Kidney epithelial cell (primary cell): ENCODE measurements around the gene P4HB. TPM values are rescaled to one million over a fixed set of nuclear protein-coding genes. Genes with fewer than 3 reads are reported as not detected.

ENCODE experiments used
- DNase-seq: peaks from one replicate; pipeline ENCODE4 v3.0.0-alpha.2; 2010; ENCODE audit warnings: low read depth
- H3K27me3 ChIP-seq: 2 replicates; pipeline ENCODE4 v1.6.0; 2011; ENCODE audit warnings: low read length; ENCODE audit not compliant: control insufficient read depth, insufficient read depth
- H3K36me3 ChIP-seq: 2 replicates; pipeline ENCODE4 v1.5.1; 2011; ENCODE audit warnings: low read length; ENCODE audit not compliant: control insufficient read depth, insufficient read depth
- H3K4me3 ChIP-seq: 2 replicates; pipeline ENCODE4 v1.5.1; 2011; ENCODE audit warnings: low read depth, mild to moderate bottlenecking, control low read depth, low read length
- CTCF ChIP-seq: IDR thresholded peaks from 2 replicates; pipeline ENCODE4 v1.5.1; 2011; ENCODE audit warnings: mild to moderate bottlenecking, moderate library complexity, low read length, control low read depth, inconsistent platforms; ENCODE audit not compliant: insufficient read depth, poor library complexity, severe bottlenecking
- total RNA-seq: library from RNA; depleted of rRNA; stranded (reverse); fragments of >200 nt; gene quantifications from 2 replicates; pipeline ENCODE4 v1.2.3, GENCODE V29; 2015

P4HB gene
- total RNA-seq, 1 donor from 2014 or later, result 870 TPM

DNA sequence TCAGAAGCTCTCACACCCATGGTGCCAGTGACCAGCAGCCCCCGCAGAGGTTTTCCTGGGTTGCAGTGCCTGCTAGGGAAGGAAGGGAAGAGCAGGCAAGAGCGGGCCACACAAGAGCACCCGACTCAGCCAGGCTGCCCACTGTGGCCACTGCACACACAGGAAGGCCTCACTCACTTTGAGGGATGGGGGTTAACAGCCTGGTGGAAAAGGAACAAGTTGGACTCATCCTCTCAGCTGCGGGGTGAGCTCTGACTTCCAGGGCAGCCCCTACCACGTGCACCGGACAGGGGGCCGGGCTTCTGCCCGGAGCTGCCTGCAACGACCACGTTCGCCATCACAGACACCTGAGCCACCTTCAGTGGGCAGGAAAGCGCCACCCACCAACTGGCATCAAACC lies 8.1 kb downstream of the P4HB start:
- Histone ChIP-seq H3K36me3 (peaks cover 6% of the 10 kb centered on the region), H3K27me3 (no peaks in the 10 kb centered on the region), H3K4me3 (no peak overlapping the region)
- no peak for TF ChIP-seq CTCF
- no peak for DNase-seq

- no peak overlapping the region for H3K4me3 ChIP-seq
- H3K27me3 ChIP-seq, result no peaks in the 10 kb centered on the region
- peaks cover 6% of the 10 kb centered on the region for H3K36me3 ChIP-seq
- no peak for DNase-seq
- TF ChIP-seq CTCF, result no peak
Measured at GRCh38 chr17:81851423-81851822, 8.9 kb downstream of the P4HB start.

DNA sequence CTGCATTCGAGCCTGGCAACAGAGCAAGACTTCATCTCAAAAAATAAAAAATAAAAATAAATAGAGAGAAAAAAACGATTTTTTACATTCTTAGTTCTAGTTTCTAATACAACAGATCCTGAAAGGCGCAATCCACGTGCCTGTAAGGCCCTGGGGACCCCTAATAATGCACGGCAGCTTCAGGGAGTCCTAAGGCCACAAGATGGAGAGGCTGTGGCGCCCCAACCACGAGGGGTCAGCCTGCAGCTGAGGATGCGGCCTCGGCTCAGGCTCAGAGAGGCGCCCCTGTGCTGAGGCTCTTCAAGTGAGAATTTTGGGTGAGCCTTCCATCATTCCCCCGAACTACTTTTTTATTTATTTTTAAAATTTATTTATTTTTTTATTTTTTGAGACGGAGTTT lies 10.9 kb downstream of the P4HB start:
- no peak for DNase-seq
- Histone ChIP-seq H3K4me3 (no peak overlapping the region), H3K27me3 (no peaks in the 10 kb centered on the region), H3K36me3 (peaks cover 2% of the 10 kb centered on the region)
- no peak for TF ChIP-seq CTCF

DNA sequence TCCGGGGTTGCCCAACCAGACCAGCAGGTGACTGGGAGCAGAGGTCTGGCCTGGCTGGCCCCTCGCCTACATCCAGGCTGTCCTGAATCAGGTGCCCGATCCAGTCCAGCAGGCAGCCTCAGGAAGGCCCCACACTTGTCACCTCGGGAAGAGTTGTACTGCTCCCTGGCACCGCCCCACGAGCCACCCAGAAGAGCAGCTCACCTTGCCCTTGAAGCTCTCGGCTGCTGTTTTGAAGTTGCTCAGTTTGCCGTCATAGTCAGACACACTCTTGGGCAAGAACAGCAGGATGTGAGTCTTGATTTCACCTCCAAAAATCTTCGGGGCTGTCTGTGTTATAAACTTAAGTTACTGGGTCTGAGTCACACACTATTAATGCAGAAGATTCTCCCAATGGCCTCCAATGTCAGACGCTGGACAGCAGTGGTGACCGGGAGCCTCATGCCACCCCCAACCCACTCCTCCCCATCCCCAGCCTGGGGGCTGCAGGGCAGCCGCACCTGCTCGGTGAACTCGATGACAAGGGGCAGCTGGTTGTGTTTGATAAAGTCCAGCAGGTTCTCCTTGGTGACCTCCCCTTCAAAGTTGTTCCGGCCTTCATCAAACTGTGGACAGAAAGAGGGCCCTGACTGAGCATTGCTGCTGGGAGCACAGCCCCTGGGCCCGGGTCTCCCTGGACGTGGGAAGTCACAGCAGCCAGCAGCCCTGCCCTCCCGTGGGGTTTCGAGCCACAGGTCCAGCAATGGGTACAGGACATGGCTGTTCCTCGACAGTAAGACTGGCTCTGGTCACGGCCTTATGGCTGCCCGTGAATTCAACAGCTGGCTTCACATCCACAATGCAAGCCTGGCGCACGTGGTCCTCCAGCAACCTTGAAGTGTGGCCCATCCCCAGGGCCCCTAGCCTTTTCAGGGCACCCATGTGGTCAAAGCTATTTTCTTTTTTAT lies 13.3 kb downstream of the P4HB start:
- TF ChIP-seq CTCF, result no peak
- H3K36me3 ChIP-seq, result no peaks in the 10 kb centered on the region
- H3K4me3 ChIP-seq, result no peak overlapping the region
- no peak for DNase-seq
- H3K27me3 ChIP-seq, result no peaks in the 10 kb centered on the region

DNA sequence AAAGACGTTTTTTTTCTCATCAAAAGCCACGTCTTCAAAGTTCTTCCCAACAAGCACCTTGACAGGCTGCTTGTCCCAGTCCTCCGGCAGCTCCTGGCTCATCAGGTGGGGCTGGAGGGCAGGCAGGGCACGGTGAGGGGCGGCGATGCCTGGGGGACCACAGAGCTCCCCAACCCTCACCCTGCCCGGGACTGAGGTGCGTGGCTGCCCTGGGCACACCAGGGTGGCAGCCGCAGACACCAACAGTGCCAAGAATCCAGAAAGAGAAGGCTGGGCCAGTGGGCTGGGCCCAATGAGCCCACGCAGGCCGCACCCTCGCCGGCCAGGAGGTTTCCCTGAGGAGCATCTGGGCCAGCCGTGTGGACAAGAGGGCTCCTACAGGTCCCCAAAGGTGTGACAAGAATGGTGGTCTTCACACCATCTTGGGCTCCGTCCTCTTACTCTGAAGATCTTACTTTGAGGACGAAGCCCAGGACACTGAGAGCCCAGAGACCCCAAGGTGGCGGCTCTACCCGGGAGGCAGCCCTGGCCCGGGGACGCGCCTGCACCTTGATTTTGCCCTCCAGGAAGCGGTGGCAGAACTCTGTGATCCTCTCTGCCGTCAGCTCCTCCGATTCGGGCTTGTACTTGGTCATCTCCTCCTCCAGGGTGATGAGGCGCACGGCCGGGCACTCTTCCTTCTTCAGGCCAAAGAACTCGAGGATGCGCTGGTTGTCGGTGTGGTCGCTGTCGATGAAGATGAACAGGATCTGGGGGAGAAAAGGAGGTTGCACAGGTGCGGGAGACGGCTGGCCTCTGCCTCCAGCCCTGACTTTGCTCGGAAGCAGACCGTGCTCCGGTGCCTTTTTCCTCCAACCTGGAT lies 14.2 kb downstream of the P4HB start:
- Histone ChIP-seq H3K4me3 (no peak overlapping the region), H3K27me3 (no peaks in the 10 kb centered on the region), H3K36me3 (no peaks in the 10 kb centered on the region)
- no peak for TF ChIP-seq CTCF
- no peak for DNase-seq
